IMR-90 (cell line): Measurements from ENCODE around the gene PAK6. TPM values are rescaled to one million over a fixed set of nuclear protein-coding genes. Genes with fewer than 3 reads are reported as not detected.

ENCODE experiments used
- ATAC-seq: fragments of 200-7000 bp; cut with Tn5 transposase; 2 replicates; pipeline ENCODE4 v1.9.1; 2020; ENCODE audit warnings: low read depth, mild to moderate bottlenecking, moderate library complexity
- BruUV-seq: library from RNA; stranded (reverse); fragments of 400-500 nt; replicated peaks from 2 replicates; lab custom pipeline; 2021; lab: Mats Ljungman, UMichigan
- CTCF ChIA-PET: fragments of 300-600 bp; formaldehyde crosslinking; extraction: SDS; loops from one replicate; lab custom pipeline; 2021; ENCODE audit warnings: antibody characterized with exemption; lab: Yijun Ruan, JAX
- POLR2A ChIA-PET: fragments of 300-600 bp; sonication (Branson Sonifier 250); formaldehyde crosslinking; loops from one replicate; lab custom pipeline; 2022; ENCODE audit warnings: antibody characterized with exemption; ENCODE audit not compliant: unreplicated experiment; lab: Charles Lee
- DNase-seq: peaks from one replicate; pipeline ENCODE4 v3.0.0; 2013
- H2AFZ ChIP-seq: replicated peaks from 2 replicates; pipeline ENCODE3; 2013; ENCODE audit warnings: low read length, mild to moderate bottlenecking; ENCODE audit not compliant: poor library complexity
- H2AK5ac ChIP-seq: 2 replicates; pipeline ENCODE4 v1.6.1; 2013; ENCODE audit warnings: low read depth, low read length, inconsistent platforms
- H2AK9ac ChIP-seq: replicated peaks from 2 replicates; pipeline ENCODE3; 2013; ENCODE audit warnings: mild to moderate bottlenecking, low read depth, low read length, moderate library complexity; ENCODE audit not compliant: poor library complexity
- H2BK120ac ChIP-seq: 2 replicates; pipeline ENCODE4 v1.6.1; 2013; ENCODE audit warnings: low read depth, low read length, inconsistent platforms
- H2BK15ac ChIP-seq: 3 replicates; pipeline ENCODE4 v1.6.1; 2013; ENCODE audit warnings: low read depth, low read length, inconsistent platforms
- H2BK20ac ChIP-seq: 2 replicates; pipeline ENCODE4 v1.6.1; 2013; ENCODE audit warnings: low read depth, mild to moderate bottlenecking, inconsistent platforms, low read length, moderate library complexity
- H2BK5ac ChIP-seq: 2 replicates; pipeline ENCODE4 v1.6.1; 2013; ENCODE audit warnings: mild to moderate bottlenecking, low read depth, low read length, inconsistent platforms; ENCODE audit not compliant: poor library complexity, severe bottlenecking
- H3K14ac ChIP-seq: replicated peaks from 2 replicates; pipeline ENCODE4 v1.6.1; 2013; ENCODE audit warnings: low read depth, low read length, inconsistent platforms
- H3K18ac ChIP-seq: 2 replicates; pipeline ENCODE4 v1.6.1; 2013; ENCODE audit warnings: low read depth, low read length, control low read depth
- H3K23ac ChIP-seq: 2 replicates; pipeline ENCODE4 v1.6.1; 2013; ENCODE audit warnings: low read depth, low read length, inconsistent platforms
- H3K27ac ChIP-seq: 2 replicates; pipeline ENCODE4 v1.5.1; 2013; ENCODE audit warnings: mild to moderate bottlenecking, control low read depth, low read length; ENCODE audit not compliant: insufficient read depth
- H3K27me3 ChIP-seq: 2 replicates; pipeline ENCODE4 v1.6.1; 2013; ENCODE audit warnings: low read length; ENCODE audit not compliant: control insufficient read depth, insufficient read depth
- H3K36me3 ChIP-seq: 2 replicates; pipeline ENCODE4 v1.6.1; 2013; ENCODE audit warnings: low read length, mixed read lengths; ENCODE audit not compliant: control insufficient read depth, insufficient read depth
- H3K4ac ChIP-seq: 2 replicates; pipeline ENCODE4 v1.6.1; 2013; ENCODE audit warnings: low read depth, low read length, inconsistent platforms
- H3K4me1 ChIP-seq: 2 replicates; pipeline ENCODE4 v1.6.1; 2013; ENCODE audit warnings: low read length, mixed read lengths; ENCODE audit not compliant: control insufficient read depth, insufficient read depth
- H3K4me2 ChIP-seq: 2 replicates; pipeline ENCODE4 v1.6.1; 2013; ENCODE audit warnings: low read depth, mild to moderate bottlenecking, control low read depth, low read length, moderate library complexity
- H3K4me3 ChIP-seq: 2 replicates; pipeline ENCODE4 v1.5.1; 2013; ENCODE audit warnings: low read depth, mild to moderate bottlenecking, control low read depth, low read length, moderate library complexity; ENCODE audit not compliant: insufficient read depth
- H3K56ac ChIP-seq: 2 replicates; pipeline ENCODE4 v1.6.1; 2013; ENCODE audit warnings: low read length, inconsistent platforms; ENCODE audit not compliant: insufficient read depth; ENCODE audit errors: extremely low read depth
- H3K79me1 ChIP-seq, 2 experiments: 2 replicates each; pipeline ENCODE4 v1.6.1; 2013; ENCODE audit warnings: low read length in 2 of 2, inconsistent platforms in 1 of 2, low read depth in 1 of 2
- H3K9ac ChIP-seq: 2 replicates; pipeline ENCODE4 v1.6.1; 2013; ENCODE audit warnings: low read depth, low read length, control low read depth
- H3K9me1 ChIP-seq: 2 replicates; pipeline ENCODE4 v1.6.1; 2013; ENCODE audit warnings: low read length, inconsistent platforms; ENCODE audit not compliant: insufficient read depth
- H3K9me3 ChIP-seq: 2 replicates; pipeline ENCODE4 v1.6.1; 2013; ENCODE audit warnings: low read length; ENCODE audit not compliant: control insufficient read depth, insufficient read depth
- H4K20me1 ChIP-seq: 2 replicates; pipeline ENCODE4 v1.6.1; 2013; ENCODE audit warnings: low read length, inconsistent platforms; ENCODE audit not compliant: insufficient read depth
- H4K5ac ChIP-seq: 2 replicates; pipeline ENCODE4 v1.6.1; 2013; ENCODE audit warnings: mild to moderate bottlenecking, low read depth, low read length, control low read depth
- H4K8ac ChIP-seq, 2 experiments: 2 replicates each; pipeline ENCODE4 v1.6.1; 2013; ENCODE audit warnings: low read depth in 2 of 2, low read length in 2 of 2, control low read depth in 1 of 2, inconsistent platforms in 1 of 2
- H4K91ac ChIP-seq: 2 replicates; pipeline ENCODE4 v1.6.1; 2013; ENCODE audit warnings: low read depth, low read length, inconsistent platforms; ENCODE audit not compliant: insufficient read depth
- BHLHE40 ChIP-seq: fragments of 150-350 bp; IDR thresholded peaks from 2 replicates; pipeline ENCODE4 v1.6.1; 2016; ENCODE audit warnings: mild to moderate bottlenecking, low read depth, low read length
- CEBPB ChIP-seq: IDR thresholded peaks from 2 replicates; pipeline ENCODE4 v1.6.1; 2012; ENCODE audit warnings: low read depth, low read length, improper control_type of control experiment
- CHD1 ChIP-seq: IDR thresholded peaks from 2 replicates; pipeline ENCODE4 v1.6.1; 2012; ENCODE audit warnings: low read depth, low read length, improper control_type of control experiment
- CTCF ChIP-seq: conservative IDR thresholded peaks from 2 replicates; pipeline ENCODE4 v1.5.1; 2012; ENCODE audit warnings: mild to moderate bottlenecking, low read depth, low read length, improper control_type of control experiment
- ELK1 ChIP-seq: fragments of 150-350 bp; IDR thresholded peaks from 2 replicates; pipeline ENCODE4 v1.6.1; 2016; ENCODE audit warnings: low read depth, mild to moderate bottlenecking, low read length, moderate library complexity, borderline replicate concordance
- FOS ChIP-seq: fragments of 150-350 bp; IDR thresholded peaks from 2 replicates; pipeline ENCODE4 v1.6.1; 2016; ENCODE audit warnings: low read depth, low read length
- MAFK ChIP-seq: IDR thresholded peaks from 2 replicates; pipeline ENCODE4 v1.6.1; 2012; ENCODE audit warnings: low read depth, low read length, improper control_type of control experiment
- MAZ ChIP-seq: IDR thresholded peaks from 2 replicates; pipeline ENCODE4 v1.6.1; 2012; ENCODE audit warnings: low read depth, mild to moderate bottlenecking, low read length, improper control_type of control experiment, moderate library complexity, borderline replicate concordance
- MXI1 ChIP-seq: IDR thresholded peaks from 2 replicates; pipeline ENCODE4 v1.6.1; 2012; ENCODE audit warnings: low read depth, mild to moderate bottlenecking, low read length, moderate library complexity, borderline replicate concordance
- NFE2L2 ChIP-seq: fragments of 150-350 bp; IDR thresholded peaks from 2 replicates; pipeline ENCODE4 v1.6.1; 2016; ENCODE audit warnings: low read depth, mild to moderate bottlenecking, low read length
- POLR2A ChIP-seq: IDR thresholded peaks from 2 replicates; pipeline ENCODE4 v1.6.1; 2012; ENCODE audit warnings: mild to moderate bottlenecking, low read depth, low read length
- RAD21 ChIP-seq: IDR thresholded peaks from 2 replicates; pipeline ENCODE4 v1.6.1; 2012; ENCODE audit warnings: low read length, improper control_type of control experiment
- RCOR1 ChIP-seq: IDR thresholded peaks from 2 replicates; pipeline ENCODE4 v1.6.1; 2012; ENCODE audit warnings: mild to moderate bottlenecking, low read length, improper control_type of control experiment; ENCODE audit not compliant: insufficient replicate concordance
- RFX5 ChIP-seq: IDR thresholded peaks from 2 replicates; pipeline ENCODE4 v1.8.0; 2012; ENCODE audit warnings: low read depth, mild to moderate bottlenecking, low read length, moderate library complexity
- SMC3 ChIP-seq: fragments of 150-350 bp; IDR thresholded peaks from 2 replicates; pipeline ENCODE4 v1.6.1; 2016; ENCODE audit warnings: low read depth, mild to moderate bottlenecking, antibody characterized with exemption, low read length, moderate library complexity
- USF2 ChIP-seq: fragments of 150-350 bp; IDR thresholded peaks from 2 replicates; pipeline ENCODE4 v1.6.1; 2017; ENCODE audit warnings: mild to moderate bottlenecking, antibody characterized with exemption, low read length, low read depth
- WGBS, 2 experiments: methylation state at CpG; one replicate each; pipeline versions ENCODE4 v1.1.5 to v1.1.7; 2013; ENCODE audit warnings: missing lambda C conversion rate in 2 of 2; ENCODE audit not compliant: insufficient read length in 1 of 2; ENCODE audit errors: extremely low coverage in 2 of 2; 5-methylcytosine and 5-hydroxymethylcytosine counted together
- dilution Hi-C: fragments of 300-500 bp; cut with HindIII; formaldehyde crosslinking; loops from one replicate; pipeline ENCODE4 v1.14.3; 2018; ENCODE audit warnings: low sequenced_read_pairs; ENCODE audit not compliant: unreplicated experiment
- in situ Hi-C: fragments of 300-500 bp; cut with MboI; formaldehyde crosslinking; loops from 3 replicates; pipeline ENCODE4 v1.14.3; 2019; ENCODE audit warnings: low sequenced_read_pairs, inconsistent platforms, mixed read lengths
- intact Hi-C: fragments of 100-400 bp; cut with micrococcal nuclease; formaldehyde crosslinking; loops from 2 replicates; pipeline ENCODE4 v1.10.0; 2022
- polyA plus RNA-seq, 3 experiments: library from polyadenylated mRNA; depleted of rRNA; stranded (reverse); fragments of >200 nt; gene quantifications; 2 replicates each; pipeline ENCODE4 v1.2.3, GENCODE V29; 2012; ENCODE audit warnings: low replicate concordance in 1 of 3
- total RNA-seq: library from RNA; depleted of rRNA; stranded (reverse); fragments of >200 nt; gene quantifications from 2 replicates; pipeline ENCODE4 v1.2.3, GENCODE V29; 2012

PAK6 gene
- total and polyA plus RNA-seq, 2 of the 4 experiments (the other 2 are of a cell fraction), result 0.21 TPM; not detected in 1

GRCh38 chr15:40305281-40305680 is 66.4 kb downstream of the PAK6 start:
- Histone ChIP-seq H3K9ac (no peak overlapping the region), H2AK9ac (no peak overlapping the region), H3K4ac (no peak overlapping the region), H4K91ac (no peak overlapping the region), H3K9me1 (no peaks in the 10 kb centered on the region), H3K23ac (no peak overlapping the region), H3K36me3 (no peaks in the 10 kb centered on the region), H3K18ac (no peak overlapping the region), H4K8ac (no peak overlapping the region), H2AFZ (no peak overlapping the region), H4K20me1 (no peaks in the 10 kb centered on the region), H3K9me3 (peaks cover 4% of the 10 kb centered on the region), H3K4me1 (peaks cover 6% of the 10 kb centered on the region), H3K27ac (no peak overlapping the region), H2BK20ac (no peak overlapping the region), H3K27me3 (peaks cover 56% of the 10 kb centered on the region), H2BK15ac (no peak overlapping the region), H3K79me1 (no peaks in the 10 kb centered on the region), H4K5ac (no peak overlapping the region), H2AK5ac (no peak overlapping the region), H3K4me2 (no peak overlapping the region), H2BK120ac (no peak overlapping the region), H3K14ac (no peak overlapping the region), H3K4me3 (no peak overlapping the region), H2BK5ac (no peak overlapping the region), H3K56ac (no peak overlapping the region)
- no peak for DNase-seq
- dilution Hi-C loops, result no loop called here
- intact Hi-C loops, result no loop called here
- no TSS peak for BruUV-seq
- CTCF ChIA-PET, result interaction anchor here (1.0 kb wide), 1 partner anchor 14 kb away, joined by 3 read pairs; no protein-coding TSS in a partner anchor
- 60% methylated on average over 1 of the region's 4 CpGs; no CpG with 5 or more reads in 1 of the 2 experiments for WGBS, 2 experiments
- ATAC-seq, result no peak
- POLR2A ChIA-PET, result no interaction called here
- in situ Hi-C loops, result no loop called here
- TF ChIP-seq MAZ (no peak), MXI1 (no peak), BHLHE40 (no peak), RFX5 (no peak), CEBPB (no peak), ELK1 (no peak), CHD1 (no peak), CTCF (no peak), RCOR1 (no peak), SMC3 (no peak), FOS (no peak), NFE2L2 (no peak), MAFK (no peak), RAD21 (no peak), USF2 (no peak), POLR2A (no peak)
